Measurements from ENCODE around the gene DNAH3.

Gene DNAH3

DNA sequence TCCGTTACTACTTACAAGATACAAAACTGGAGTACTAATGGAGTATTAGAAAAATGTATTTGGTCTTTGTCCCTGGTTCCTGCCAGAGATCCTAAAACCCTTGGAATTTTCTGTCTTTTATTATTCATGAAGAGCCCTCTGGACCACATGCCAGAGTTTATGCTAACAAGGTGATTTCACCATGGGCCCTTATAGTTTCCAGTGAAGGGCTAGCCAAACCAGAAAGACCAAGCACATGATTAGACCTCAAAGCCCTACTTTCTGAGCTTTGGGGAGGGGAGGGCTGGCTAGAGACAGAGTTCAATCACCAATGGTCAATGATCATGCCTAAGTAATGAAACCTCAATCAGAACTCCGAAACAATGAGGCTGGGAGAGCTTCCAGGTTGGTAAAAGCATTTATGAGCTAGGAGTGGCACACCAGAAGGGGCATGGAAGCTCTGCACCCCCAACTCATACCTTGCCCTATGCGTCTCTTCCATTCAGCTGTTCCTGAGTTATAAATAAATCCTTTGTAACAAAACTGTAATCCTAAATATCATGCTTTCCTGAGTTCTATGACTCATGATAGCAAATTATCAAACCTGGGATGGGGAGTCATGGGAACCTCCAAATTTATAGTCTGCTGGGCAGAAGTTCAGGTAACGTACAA lies 260.9 kb downstream of the DNAH3 start:
- H3K4me3 ChIP-seq (ENCODE audit: low read depth, low read length): no peak overlapping the region
- DNase-seq (ENCODE audit: low read depth): no peak
- TF ChIP-seq, protein P1, sequence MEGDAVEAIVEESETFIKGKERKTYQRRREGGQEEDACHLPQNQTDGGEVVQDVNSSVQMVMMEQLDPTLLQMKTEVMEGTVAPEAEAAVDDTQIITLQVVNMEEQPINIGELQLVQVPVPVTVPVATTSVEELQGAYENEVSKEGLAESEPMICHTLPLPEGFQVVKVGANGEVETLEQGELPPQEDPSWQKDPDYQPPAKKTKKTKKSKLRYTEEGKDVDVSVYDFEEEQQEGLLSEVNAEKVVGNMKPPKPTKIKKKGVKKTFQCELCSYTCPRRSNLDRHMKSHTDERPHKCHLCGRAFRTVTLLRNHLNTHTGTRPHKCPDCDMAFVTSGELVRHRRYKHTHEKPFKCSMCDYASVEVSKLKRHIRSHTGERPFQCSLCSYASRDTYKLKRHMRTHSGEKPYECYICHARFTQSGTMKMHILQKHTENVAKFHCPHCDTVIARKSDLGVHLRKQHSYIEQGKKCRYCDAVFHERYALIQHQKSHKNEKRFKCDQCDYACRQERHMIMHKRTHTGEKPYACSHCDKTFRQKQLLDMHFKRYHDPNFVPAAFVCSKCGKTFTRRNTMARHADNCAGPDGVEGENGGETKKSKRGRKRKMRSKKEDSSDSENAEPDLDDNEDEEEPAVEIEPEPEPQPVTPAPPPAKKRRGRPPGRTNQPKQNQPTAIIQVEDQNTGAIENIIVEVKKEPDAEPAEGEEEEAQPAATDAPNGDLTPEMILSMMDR (IDR thresholded peaks at IDR 0.05; ENCODE audit: control insufficient read depth, extremely low read depth, insufficient read depth): no peak

DNA sequence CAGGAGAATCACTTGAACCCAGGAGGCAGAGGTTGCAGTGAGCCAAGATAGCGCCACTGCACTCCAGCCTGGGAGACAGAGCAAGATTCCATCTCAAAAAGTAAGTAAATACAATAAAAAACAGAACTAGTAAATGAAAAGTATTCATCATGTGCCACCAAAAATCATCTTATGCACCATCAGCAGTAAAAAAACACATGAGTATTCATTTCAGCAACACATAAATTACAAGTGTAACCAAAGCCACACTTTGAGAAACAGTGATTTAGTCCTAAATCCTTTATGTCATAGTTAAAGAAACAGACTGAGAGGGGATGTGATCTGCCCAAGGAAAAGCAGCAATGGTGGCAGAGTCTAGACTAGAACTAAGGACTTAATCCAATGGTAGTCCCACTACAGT lies 263.4 kb downstream of the DNAH3 start:
- no peak for DNase-seq (ENCODE audit: low read depth)
- H3K4me3 ChIP-seq (ENCODE audit: low read depth, low read length): no peak overlapping the region
- TF ChIP-seq, protein P1 (IDR thresholded peaks at IDR 0.05; ENCODE audit: control insufficient read depth, extremely low read depth, insufficient read depth): no peak

DNA sequence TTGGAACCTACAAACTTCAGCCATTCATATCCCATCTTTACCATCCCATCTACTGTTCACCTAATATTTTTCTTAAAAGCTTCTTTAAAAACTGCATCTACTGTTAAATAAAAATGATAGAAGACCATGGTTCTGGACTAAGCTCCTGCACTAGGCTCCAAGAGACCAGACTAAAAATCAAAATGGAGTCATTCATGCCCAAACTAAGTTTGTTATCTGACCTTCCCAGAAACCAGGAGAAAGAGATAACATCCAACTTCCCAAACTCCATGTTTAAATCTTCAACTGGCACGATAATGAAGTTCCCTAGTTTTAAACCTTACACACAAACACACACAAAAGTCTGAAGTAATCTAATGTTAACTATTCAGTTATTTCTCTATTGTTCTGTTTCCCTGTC lies 264.3 kb downstream of the DNAH3 start:
- no peak overlapping the region for H3K4me3 ChIP-seq (ENCODE audit: low read depth, low read length)
- TF ChIP-seq, protein P1 (IDR thresholded peaks at IDR 0.05; ENCODE audit: control insufficient read depth, extremely low read depth, insufficient read depth): no peak
- DNase-seq (ENCODE audit: low read depth): no peak

GRCh38 chr16:20884240-20884556 lies 266.4 kb downstream of the DNAH3 start:
- no peak for DNase-seq (ENCODE audit: low read depth)
- no peak overlapping the region for H3K4me3 ChIP-seq (ENCODE audit: low read depth, low read length)
- TF ChIP-seq, protein P1 (IDR thresholded peaks at IDR 0.05; ENCODE audit: control insufficient read depth, extremely low read depth, insufficient read depth): no peak

DNA sequence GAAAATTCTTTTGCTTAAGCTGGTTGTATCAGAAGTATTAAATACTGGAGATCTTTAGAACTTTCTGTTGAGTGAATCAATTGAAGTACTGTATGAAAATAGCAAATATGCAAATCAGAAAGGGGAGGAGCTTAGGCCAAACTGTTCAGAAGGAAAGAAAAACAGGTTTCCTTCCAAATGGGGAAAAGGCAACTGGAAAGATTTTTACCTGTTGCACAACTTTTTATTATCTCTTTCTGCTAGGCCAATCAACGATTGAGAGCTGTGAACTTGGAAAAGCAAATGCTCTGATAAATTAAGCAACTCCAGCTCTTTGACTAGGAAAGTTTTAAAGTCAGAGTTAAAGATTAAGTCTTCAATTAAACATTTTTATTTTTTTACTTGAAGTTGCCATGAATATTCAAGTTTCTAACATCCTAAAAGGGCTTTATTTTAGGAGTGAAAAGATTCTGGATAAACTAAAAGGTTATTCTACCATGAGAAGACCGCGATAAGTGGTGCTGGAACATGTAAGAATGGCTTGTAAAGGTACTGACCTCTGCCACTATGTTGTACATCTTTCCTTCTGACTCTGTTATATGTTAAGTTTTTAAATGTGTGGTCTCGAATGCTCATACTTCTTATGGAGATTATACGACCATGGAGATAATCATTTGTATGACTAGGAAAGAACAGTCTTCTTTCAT lies 266.9 kb downstream of the DNAH3 start:
- TF ChIP-seq, protein P1 (IDR thresholded peaks at IDR 0.05; ENCODE audit: control insufficient read depth, extremely low read depth, insufficient read depth): no peak
- no peak overlapping the region for H3K4me3 ChIP-seq (ENCODE audit: low read depth, low read length)
- DNase-seq (ENCODE audit: low read depth): no peak
